Measurements from ENCODE around the gene SLAMF7. TPM values are rescaled to one million over a fixed set of nuclear protein-coding genes. Genes with fewer than 3 reads are reported as not detected.
"Not testable (repeated sequence)": the region's sequence is repeated elsewhere in the genome, so short reads cannot be mapped to it uniquely, and the experiment has no call there.

Gene SLAMF7
- total RNA-seq, 2 experiments from 2014 or later = 124 to 137 TPM

DNA sequence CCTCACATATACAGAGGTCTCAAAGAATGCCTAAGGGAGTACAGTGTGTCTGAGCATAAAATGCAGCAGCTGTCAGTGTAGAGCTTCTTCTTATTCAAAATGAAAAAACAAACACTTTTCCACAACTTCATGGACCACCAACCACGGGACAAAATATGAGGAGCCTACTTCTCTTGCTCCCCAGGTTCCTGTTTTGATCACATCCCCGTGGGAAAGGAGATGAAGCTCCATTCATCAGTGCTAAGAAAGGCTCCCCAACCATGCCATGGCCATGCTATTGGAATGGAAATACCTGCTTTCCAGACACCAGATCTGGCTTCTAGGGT, 27.8 kb upstream of the SLAMF7 start:
- DNase-seq = no peak
- POLR2A ChIA-PET = interaction anchor here (0.7 to 4.3 kb wide), 18 partner anchors 8 to 675 kb away, joined by 3 to 36 read pairs (median 5); partner anchors contain the start of genes LY9, NIT1, PFDN2 and SLAMF7
- no peaks in the 10 kb centered on the region for H3K9me3 Mint-ChIP-seq
- peaks cover 6% of the 10 kb centered on the region for H3K36me3 Mint-ChIP-seq
- no peak overlapping the region for H3K4me3 Mint-ChIP-seq
- ATAC-seq (ENCODE audit: low read depth) = no peak
- H3K27ac Mint-ChIP-seq = no peak overlapping the region
- H3K4me1 Mint-ChIP-seq = peaks cover 27% of the 10 kb centered on the region
- no peaks in the 10 kb centered on the region for H3K27me3 Mint-ChIP-seq

DNA sequence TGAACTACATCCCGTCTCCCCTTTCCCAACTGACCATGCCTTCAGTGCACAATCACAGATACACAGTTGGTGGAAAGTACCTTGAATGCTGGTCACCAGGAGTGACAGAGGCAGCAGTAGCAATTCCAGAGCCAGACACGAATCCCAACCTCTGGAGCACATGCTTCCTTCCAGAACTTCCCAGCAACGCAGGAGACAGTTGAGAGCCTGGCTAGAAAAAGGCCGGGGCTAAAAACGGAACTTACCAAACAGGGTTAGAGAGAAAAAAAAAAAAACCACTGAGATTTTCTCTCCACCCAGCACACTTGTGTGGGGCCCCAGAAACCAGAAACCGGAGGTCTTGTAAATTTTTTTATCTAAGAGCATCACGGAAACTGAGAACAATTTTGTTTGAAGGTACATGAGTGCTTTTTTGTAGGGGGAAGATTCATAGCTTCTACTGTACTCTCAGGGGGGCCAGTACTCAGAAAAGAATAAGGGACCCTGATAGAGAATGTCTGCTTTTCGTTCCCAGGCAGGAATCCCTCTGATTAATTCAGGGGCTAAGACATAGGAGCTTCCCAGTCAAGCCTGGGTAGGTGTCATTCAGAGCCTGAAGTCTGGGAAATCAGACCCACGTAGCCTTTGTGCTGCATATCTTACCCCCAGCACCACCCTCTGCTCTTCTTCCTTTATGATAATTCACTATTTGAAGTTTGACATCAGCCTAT, 27.3 kb upstream of the SLAMF7 start, which contains the start of gene CD48:
CD48 (minus strand) TSS at position 221 of the 710 bp plus-strand sequence; CDS start at position 162, 59 bp downstream.
- Mint-ChIP-seq H3K36me3 (peaks cover 6% of the 10 kb centered on the region), H3K9me3 (no peaks in the 10 kb centered on the region), H3K4me1 (peaks cover 30% of the 10 kb centered on the region), H3K4me3 (no peak within 1 kb of the TSS), H3K27ac (no peak within 1 kb of the TSS), H3K27me3 (no peaks in the 10 kb centered on the region)
- DNase-seq = peak; percentile 53
- POLR2A ChIA-PET = interaction anchor here (0.7 to 4.3 kb wide), 21 partner anchors 8 to 406 kb away, joined by 3 to 36 read pairs (median 4); partner anchors contain the start of genes LY9, NIT1, PFDN2 and SLAMF7
- peak; percentile 38 for ATAC-seq (ENCODE audit: low read depth)

DNA sequence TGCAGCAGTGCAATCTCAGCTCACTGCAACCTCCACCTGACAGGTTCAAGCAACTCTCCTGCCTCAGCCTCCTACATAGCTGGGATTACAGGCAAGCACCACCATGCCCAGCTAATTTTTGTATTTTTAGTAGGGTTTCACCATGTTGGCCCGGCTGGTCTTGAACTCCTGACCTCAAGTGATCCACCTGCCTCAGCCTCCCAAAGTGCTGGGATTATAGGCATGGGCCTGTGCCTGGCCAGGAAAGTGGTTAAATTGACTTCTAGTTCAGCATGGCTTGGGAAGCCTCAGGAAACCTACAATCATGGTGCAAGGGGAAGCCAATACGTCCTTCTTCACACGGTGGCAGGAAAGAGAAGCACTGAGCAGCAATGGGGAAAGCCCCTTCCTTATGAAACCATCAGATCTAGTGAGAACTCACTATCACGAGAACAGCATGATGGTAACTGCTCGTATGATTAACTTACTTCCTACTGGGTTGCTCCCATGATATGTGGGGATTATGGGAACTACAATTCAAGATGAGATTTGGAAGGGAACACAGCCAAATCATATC, 26.4 kb upstream of the SLAMF7 start:
- H3K4me3 Mint-ChIP-seq, H3K27me3 Mint-ChIP-seq, H3K27ac Mint-ChIP-seq, H3K9me3 Mint-ChIP-seq, H3K36me3 Mint-ChIP-seq: not testable (repeated sequence)
- DNase-seq (peak; percentile 58), ATAC-seq (ENCODE audit: low read depth) (peak; percentile 43)
- peaks cover 37% of the 10 kb centered on the region for H3K4me1 Mint-ChIP-seq
- POLR2A ChIA-PET = interaction anchor here (0.6 to 4.3 kb wide), 17 partner anchors 9 to 356 kb away, joined by 3 to 36 read pairs (median 4); partner anchors contain the start of genes LY9, SLAMF7 and USF1

DNA sequence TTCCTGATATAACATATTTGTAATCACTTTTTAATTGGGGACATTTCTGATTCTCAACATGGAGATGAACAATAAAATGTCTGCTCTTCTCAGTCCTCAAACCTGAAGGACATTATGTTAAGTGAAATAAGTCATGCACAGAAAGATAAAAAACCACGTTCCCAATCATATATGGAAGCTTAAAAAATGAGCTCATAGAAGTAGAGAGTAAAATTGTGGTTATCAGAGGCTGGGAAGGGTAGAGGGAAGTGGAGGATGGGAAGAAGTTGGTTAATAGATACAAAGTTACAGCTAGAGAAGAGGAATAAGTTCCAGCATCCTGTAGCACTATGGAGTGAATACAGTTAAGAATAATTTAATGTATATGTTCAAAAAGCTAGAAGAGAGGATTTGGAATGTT, 25.9 kb upstream of the SLAMF7 start:
- DNase-seq (no peak), ATAC-seq (ENCODE audit: low read depth) (no peak)
- H3K4me3 Mint-ChIP-seq = no peak overlapping the region
- H3K27ac Mint-ChIP-seq = no peak overlapping the region
- peaks cover 39% of the 10 kb centered on the region for H3K4me1 Mint-ChIP-seq
- H3K9me3 Mint-ChIP-seq = no peaks in the 10 kb centered on the region
- H3K27me3 Mint-ChIP-seq = no peaks in the 10 kb centered on the region
- H3K36me3 Mint-ChIP-seq = peaks cover 6% of the 10 kb centered on the region
- POLR2A ChIA-PET = interaction anchor here (0.5 to 4.3 kb wide), 6 partner anchors 9 to 332 kb away, joined by 3 to 36 read pairs (median 8); partner anchors contain the start of genes SLAMF7 and USF1

DNA sequence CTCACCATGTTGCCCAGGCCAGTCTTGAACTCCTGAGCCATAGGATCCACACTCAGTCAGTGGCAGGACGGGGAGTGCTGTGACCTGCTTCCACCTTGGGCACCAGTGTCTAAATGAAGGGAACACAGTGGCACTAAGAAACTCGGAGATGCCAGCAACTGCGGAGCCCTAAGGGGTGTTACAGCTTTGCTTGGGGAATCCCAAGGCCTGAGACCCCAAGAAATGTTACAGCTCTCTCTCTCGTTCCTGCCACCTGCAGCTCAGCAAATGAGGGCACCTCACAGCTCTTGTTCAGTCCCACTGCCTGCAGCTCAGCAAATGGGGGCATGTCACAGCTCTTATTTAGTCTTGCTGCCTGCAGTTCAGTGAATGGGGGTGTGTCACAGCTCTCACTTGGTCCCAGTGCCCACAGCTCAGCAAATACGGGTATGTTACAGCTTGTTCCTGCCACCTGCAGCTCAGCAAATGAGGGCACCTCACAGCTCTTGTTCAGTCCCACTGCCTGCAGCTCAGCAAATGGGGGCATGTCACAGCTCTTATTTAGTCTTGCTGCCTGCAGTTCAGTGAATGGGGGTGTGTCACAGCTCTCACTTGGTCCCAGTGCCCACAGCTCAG, 24.9 kb upstream of the SLAMF7 start:
- POLR2A ChIA-PET = interaction anchor here (0.5 to 4.3 kb wide), 3 partner anchors 11 to 331 kb away, joined by 4 to 36 read pairs (median 4); partner anchors contain the start of gene USF1
- H3K27me3 Mint-ChIP-seq, H3K36me3 Mint-ChIP-seq, H3K9me3 Mint-ChIP-seq, DNase-seq: not testable (repeated sequence)
- peak overlapping the region; percentile 24 for H3K4me3 Mint-ChIP-seq
- peak overlapping the region; percentile 40 for H3K27ac Mint-ChIP-seq
- peaks cover 43% of the 10 kb centered on the region for H3K4me1 Mint-ChIP-seq
- peak; percentile 44 for ATAC-seq (ENCODE audit: low read depth)

DNA sequence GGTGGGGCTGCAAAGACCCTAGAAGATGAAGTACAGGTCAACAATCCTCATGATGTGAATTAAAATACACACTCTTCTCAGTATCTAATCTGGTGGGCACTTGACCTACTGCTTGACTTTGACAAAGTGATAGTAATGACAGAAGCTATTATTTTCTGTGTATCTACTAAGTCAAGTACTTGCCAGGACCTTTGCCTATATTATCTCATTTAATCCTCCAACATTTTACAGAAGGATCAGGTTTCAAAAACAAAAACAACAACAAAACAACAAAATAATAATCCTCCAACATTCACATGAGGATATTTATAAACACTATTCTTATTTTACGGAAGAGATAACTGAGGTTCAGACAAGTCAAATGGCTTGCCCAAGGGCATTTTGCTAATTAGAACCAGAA, 23.0 kb upstream of the SLAMF7 start:
- POLR2A ChIA-PET = interaction anchor here (1.4 kb wide), 1 partner anchor 33 kb away, joined by 3 read pairs; no protein-coding TSS in a partner anchor
- H3K27ac Mint-ChIP-seq = no peak overlapping the region
- no peak for ATAC-seq (ENCODE audit: low read depth)
- peaks cover 3% of the 10 kb centered on the region for H3K27me3 Mint-ChIP-seq
- no peak overlapping the region for H3K4me3 Mint-ChIP-seq
- H3K36me3 Mint-ChIP-seq = peaks cover 8% of the 10 kb centered on the region
- H3K9me3 Mint-ChIP-seq = no peaks in the 10 kb centered on the region
- H3K4me1 Mint-ChIP-seq = peaks cover 50% of the 10 kb centered on the region
- DNase-seq = no peak

DNA sequence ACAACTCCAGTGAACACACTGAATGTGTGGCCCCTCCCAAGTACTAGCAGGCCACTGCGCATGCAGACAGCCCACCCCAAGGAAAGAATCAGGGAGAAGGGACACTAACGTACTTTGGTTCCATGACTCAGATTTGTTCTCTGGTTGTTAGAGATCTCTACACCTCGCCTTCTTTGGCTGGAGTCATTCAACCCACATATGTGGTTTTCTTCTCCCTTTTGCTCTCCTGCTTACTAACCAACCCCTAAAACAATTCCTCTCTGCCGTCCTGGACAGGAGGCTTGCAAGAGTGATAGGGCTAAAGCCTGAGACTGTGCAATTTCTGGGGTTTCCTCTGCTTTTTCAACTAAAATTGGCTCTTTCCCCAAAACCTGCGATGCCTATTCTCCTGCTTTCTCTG, 21.7 kb upstream of the SLAMF7 start:
- Mint-ChIP-seq H3K27ac (no peak overlapping the region), H3K4me1 (peaks cover 51% of the 10 kb centered on the region), H3K27me3 (peaks cover 3% of the 10 kb centered on the region), H3K36me3 (peaks cover 6% of the 10 kb centered on the region), H3K9me3 (no peaks in the 10 kb centered on the region), H3K4me3 (no peak overlapping the region)
- POLR2A ChIA-PET = no interaction called here
- no peak for DNase-seq
- ATAC-seq (ENCODE audit: low read depth) = no peak

DNA sequence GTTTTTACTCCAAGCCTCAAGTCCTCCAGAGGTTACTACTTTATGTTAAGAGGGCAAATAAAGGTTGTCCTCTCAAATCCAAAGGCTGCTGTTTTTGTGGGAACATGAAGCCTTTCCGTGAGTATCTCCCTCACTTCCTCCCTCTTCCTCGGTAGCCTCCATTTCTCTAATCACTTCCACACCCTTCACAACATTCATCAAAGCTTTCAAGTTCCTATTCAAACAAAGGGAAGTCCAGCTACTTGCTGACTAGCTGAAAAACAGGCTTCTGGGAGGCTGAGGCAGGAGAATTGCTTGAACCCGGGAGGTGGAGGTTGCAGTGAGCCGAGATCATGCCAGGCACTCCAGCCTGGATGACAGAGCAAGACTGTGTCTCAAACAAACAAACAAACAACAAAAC, 20.8 kb upstream of the SLAMF7 start:
- H3K4me1 Mint-ChIP-seq = peaks cover 52% of the 10 kb centered on the region
- POLR2A ChIA-PET = no interaction called here
- no peak for ATAC-seq (ENCODE audit: low read depth)

DNA sequence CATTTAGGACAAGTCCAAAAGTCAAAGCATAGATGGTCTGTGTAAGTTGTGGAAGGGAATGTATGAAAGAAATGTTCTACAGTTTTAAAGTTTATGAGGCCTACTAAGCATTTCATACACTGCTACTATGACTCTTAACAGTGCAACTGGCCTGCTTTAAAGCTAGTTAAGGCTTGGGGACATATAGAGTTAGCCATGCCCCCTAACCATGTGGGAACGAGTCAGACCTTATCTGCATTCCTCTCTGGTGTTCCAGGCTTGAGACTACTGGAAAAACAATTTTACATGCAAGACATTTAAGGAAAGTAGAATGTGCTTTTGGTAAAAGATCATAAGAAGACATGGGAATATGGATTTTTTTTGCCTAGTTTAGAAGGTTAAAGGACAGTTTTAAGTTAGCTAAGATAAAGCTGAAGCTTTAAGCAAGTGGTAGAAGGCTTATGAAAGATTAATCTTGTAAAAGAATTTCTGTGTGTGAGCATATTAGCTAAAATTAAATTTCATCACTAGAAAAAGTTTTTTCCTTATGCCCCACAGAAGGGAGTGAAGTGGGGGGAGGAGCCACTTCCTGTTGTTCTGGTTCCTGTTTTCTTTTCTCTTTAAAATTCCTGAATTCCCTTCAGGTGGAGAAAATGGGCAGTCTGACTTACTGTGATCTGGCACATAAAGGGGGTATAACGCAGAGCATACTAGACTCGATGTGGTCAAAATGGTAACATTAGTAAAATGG, 18.5 kb upstream of the SLAMF7 start:
- ATAC-seq (ENCODE audit: low read depth) (no peak), DNase-seq (no peak)
- Mint-ChIP-seq H3K36me3 (peaks cover 6% of the 10 kb centered on the region), H3K4me3 (peak overlapping the region; percentile 4), H3K27me3 (peaks cover 3% of the 10 kb centered on the region), H3K9me3 (no peaks in the 10 kb centered on the region), H3K27ac (no peak overlapping the region), H3K4me1 (peaks cover 51% of the 10 kb centered on the region)
- POLR2A ChIA-PET = no interaction called here

More for the DNA sequence above, 20.8 kb upstream of the SLAMF7 start:
- Mint-ChIP-seq H3K4me3 (no peak overlapping the region), H3K36me3 (peaks cover 6% of the 10 kb centered on the region), H3K27ac (no peak overlapping the region), H3K9me3 (no peaks in the 10 kb centered on the region), H3K27me3 (peaks cover 3% of the 10 kb centered on the region)
- DNase-seq = no peak

DNA sequence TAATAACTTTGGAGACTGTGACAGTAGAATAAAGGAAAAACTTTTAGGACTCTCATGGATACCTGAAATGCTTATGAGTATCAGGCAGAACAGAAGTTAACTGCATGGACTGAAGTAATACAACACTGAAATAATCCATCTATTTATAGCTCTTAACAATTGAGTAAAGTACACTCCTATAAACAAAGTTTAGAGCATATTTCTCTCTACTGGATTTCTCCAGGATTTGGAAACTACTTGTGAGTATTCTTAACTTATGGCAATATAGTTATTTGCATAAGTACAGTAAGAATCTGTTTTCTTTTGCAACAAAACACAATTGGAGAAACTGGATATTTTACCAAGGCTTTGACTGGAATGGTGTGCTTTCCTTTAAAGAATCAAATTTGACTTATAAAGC, 17.6 kb upstream of the SLAMF7 start:
- POLR2A ChIA-PET = interaction anchor here (5.4 to 6.6 kb wide), 2 partner anchors 9 to 40 kb away, joined by 36 to 37 read pairs; partner anchors contain the start of gene CD48
- Mint-ChIP-seq H3K4me1 (peaks cover 46% of the 10 kb centered on the region), H3K9me3 (no peaks in the 10 kb centered on the region), H3K27me3 (peaks cover 3% of the 10 kb centered on the region), H3K4me3 (no peak overlapping the region), H3K27ac (no peak overlapping the region), H3K36me3 (peaks cover 6% of the 10 kb centered on the region)
- DNase-seq (no peak), ATAC-seq (ENCODE audit: low read depth) (no peak)

DNA sequence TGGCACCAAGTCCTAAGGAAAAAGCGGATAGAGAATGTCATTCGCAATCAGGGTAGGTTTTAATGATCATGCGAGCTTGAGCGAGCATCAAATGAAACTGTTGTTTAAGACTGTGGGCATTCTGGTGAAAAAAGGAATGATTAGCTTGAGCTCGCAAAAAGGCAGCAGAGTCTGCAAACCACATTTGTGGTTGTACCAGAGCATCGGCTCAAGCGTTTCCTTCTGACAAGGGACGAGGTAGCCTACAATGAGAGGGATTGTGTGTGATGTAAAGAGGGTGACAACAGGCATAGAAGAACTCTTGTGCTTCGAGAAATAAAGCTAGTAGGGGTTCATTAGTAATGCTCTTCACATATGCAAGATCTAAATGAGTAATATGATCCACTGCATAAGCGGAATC, 16.3 kb upstream of the SLAMF7 start:
- H3K9me3 Mint-ChIP-seq = no peaks in the 10 kb centered on the region
- peak; percentile 53 for ATAC-seq (ENCODE audit: low read depth)
- peaks cover 3% of the 10 kb centered on the region for H3K36me3 Mint-ChIP-seq
- POLR2A ChIA-PET = interaction anchor here (0.7 to 6.6 kb wide), 7 partner anchors 10 to 46 kb away, joined by 3 to 37 read pairs (median 11); partner anchors contain the start of gene CD48
- no peak for DNase-seq
- peaks cover 3% of the 10 kb centered on the region for H3K27me3 Mint-ChIP-seq
- H3K4me1 Mint-ChIP-seq = peaks cover 34% of the 10 kb centered on the region
- peak overlapping the region; percentile 82 for H3K27ac Mint-ChIP-seq
- H3K4me3 Mint-ChIP-seq = peak overlapping the region; percentile 45

DNA sequence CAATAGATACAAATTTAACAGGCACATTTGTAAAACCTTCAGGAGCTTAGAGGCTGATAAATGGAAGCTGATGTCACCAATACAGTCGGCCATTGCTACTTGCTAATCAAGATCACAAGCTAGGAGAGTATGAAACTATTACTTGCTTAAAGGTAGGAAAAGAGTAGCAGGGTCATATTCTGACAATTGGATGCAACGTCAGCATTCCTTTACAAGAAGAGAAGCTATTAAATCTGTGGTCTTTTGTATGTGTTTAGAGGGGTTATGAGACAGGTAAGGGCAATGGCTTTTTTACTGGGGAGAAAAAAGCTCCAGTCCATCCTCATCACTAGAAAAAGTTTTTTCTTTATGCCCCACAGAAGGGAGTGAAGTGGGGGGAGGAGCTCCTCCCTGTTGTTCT, 15.7 kb upstream of the SLAMF7 start:
- Mint-ChIP-seq H3K27ac (peak overlapping the region; percentile 82), H3K4me1 (peaks cover 31% of the 10 kb centered on the region)

More for the DNA sequence above, 15.7 kb upstream of the SLAMF7 start:
- H3K9me3 Mint-ChIP-seq = no peaks in the 10 kb centered on the region
- DNase-seq (no peak), ATAC-seq (ENCODE audit: low read depth) (no peak)
- peaks cover 3% of the 10 kb centered on the region for H3K36me3 Mint-ChIP-seq
- H3K4me3 Mint-ChIP-seq = no peak overlapping the region
- POLR2A ChIA-PET = interaction anchor here (0.9 to 6.6 kb wide), 6 partner anchors 11 to 45 kb away, joined by 3 to 37 read pairs (median 20); partner anchors contain the start of gene CD48
- peaks cover 3% of the 10 kb centered on the region for H3K27me3 Mint-ChIP-seq
